ENCODE measurements around the gene MGAT3. TPM values are rescaled to one million over a fixed set of nuclear protein-coding genes. Genes with fewer than 3 reads are reported as not detected.
A peak's percentile ranks its signal among the peaks of the same experiment; 100 is the strongest.

Gene MGAT3
- total RNA-seq, 1 donor, result not detected

DNA sequence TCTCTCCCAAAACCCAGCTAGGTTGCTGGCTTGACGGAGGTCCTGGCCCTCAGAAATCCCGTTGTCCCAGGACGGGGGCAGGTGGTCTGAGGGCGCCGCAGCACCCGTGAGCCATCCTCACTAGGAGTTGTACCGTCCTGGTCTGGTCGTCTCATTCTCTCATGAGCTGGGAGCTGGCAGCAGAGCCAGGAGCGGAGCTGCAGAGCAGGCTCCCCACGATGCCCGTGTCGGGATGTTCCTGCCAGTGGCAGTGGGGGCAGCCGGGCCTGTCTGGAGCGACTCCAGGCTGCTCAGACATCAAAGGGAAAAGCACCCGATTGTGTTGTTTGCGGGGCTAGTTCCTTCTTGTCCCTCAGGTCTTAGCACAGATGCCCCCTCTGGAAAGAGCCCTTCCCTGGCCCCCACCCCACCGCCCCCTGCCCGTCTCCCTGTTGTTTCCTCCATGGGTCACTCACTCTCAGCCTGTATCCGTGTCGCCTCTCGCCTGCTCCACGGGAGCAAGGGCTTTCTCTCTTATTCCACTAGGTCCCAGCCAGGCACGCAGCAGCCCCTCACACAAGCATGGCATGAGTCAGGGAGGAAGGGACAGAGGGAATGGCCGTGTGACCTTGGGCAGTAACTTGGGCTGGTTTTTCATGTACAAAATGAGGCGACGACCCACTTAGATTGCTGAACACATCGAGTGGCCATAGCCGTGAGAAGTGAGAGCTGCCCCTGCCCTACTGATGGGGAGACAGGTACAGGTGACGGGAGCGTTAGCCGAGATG, 23.2 kb upstream of the MGAT3 start:
- Histone ChIP-seq H3K36me3 (ENCODE audit: insufficient read depth, low read length) (peaks cover 17% of the 10 kb centered on the region), H3K4me1 (ENCODE audit: insufficient read depth, low read length) (peaks cover 19% of the 10 kb centered on the region), H3K4me3 (ENCODE audit: insufficient read depth, low read length) (no peak overlapping the region), H4K20me1 (ENCODE audit: insufficient read depth, low read length) (no peaks in the 10 kb centered on the region), H3K27ac (ENCODE audit: low read depth, low read length) (no peak overlapping the region), H3K4me2 (ENCODE audit: insufficient read depth, low read length) (no peak overlapping the region), H2AFZ (ENCODE audit: low read length) (no peak overlapping the region), H3K9me3 (ENCODE audit: low read depth, low read length) (no peaks in the 10 kb centered on the region), H3K79me2 (ENCODE audit: insufficient read depth, low read length) (no peaks in the 10 kb centered on the region), H3K27me3 (ENCODE audit: insufficient read depth, low read length) (no peaks in the 10 kb centered on the region)
- TF ChIP-seq, protein P1, sequence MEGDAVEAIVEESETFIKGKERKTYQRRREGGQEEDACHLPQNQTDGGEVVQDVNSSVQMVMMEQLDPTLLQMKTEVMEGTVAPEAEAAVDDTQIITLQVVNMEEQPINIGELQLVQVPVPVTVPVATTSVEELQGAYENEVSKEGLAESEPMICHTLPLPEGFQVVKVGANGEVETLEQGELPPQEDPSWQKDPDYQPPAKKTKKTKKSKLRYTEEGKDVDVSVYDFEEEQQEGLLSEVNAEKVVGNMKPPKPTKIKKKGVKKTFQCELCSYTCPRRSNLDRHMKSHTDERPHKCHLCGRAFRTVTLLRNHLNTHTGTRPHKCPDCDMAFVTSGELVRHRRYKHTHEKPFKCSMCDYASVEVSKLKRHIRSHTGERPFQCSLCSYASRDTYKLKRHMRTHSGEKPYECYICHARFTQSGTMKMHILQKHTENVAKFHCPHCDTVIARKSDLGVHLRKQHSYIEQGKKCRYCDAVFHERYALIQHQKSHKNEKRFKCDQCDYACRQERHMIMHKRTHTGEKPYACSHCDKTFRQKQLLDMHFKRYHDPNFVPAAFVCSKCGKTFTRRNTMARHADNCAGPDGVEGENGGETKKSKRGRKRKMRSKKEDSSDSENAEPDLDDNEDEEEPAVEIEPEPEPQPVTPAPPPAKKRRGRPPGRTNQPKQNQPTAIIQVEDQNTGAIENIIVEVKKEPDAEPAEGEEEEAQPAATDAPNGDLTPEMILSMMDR (IDR thresholded peaks at IDR 0.05; ENCODE audit: extremely low read depth, low read depth, low read length), result no peak
- peak; percentile 44 for DNase-seq (ENCODE audit: insufficient read length, low spot score, missing footprints)

DNA sequence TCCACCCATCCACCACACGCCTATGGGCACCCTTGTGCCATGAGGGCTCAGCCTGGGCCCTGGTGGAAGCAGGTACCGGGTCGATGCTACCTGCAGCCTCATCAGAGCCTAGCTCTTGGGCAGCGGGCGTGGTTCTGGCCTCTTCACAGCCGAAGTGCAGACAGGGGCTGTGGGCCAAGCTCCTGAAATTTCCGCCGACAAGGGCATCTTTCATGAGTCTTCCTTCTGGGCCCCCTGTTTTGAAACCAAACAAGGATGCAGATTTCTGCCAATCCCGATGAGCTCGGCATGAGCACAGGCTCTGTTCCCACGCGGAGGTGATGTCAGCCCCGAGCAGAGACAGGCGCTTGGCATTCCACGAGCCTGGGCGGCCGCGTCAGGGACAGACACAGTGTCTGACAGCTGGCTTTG, 22.6 kb upstream of the MGAT3 start:
- H3K27me3 ChIP-seq (ENCODE audit: insufficient read depth, low read length), result no peaks in the 10 kb centered on the region
- DNase-seq (ENCODE audit: insufficient read length, low spot score, missing footprints), result no peak
- no peaks in the 10 kb centered on the region for H3K79me2 ChIP-seq (ENCODE audit: insufficient read depth, low read length)
- no peaks in the 10 kb centered on the region for H4K20me1 ChIP-seq (ENCODE audit: insufficient read depth, low read length)
- H3K4me1 ChIP-seq (ENCODE audit: insufficient read depth, low read length), result peaks cover 19% of the 10 kb centered on the region
- no peak overlapping the region for H3K4me2 ChIP-seq (ENCODE audit: insufficient read depth, low read length)
- H3K4me3 ChIP-seq (ENCODE audit: insufficient read depth, low read length), result no peak overlapping the region
- TF ChIP-seq, protein P1 (IDR thresholded peaks at IDR 0.05; ENCODE audit: extremely low read depth, low read depth, low read length), result no peak
- H3K36me3 ChIP-seq (ENCODE audit: insufficient read depth, low read length), result peaks cover 17% of the 10 kb centered on the region
- no peak overlapping the region for H2AFZ ChIP-seq (ENCODE audit: low read length)
- no peak overlapping the region for H3K27ac ChIP-seq (ENCODE audit: low read depth, low read length)
- no peaks in the 10 kb centered on the region for H3K9me3 ChIP-seq (ENCODE audit: low read depth, low read length)

DNA sequence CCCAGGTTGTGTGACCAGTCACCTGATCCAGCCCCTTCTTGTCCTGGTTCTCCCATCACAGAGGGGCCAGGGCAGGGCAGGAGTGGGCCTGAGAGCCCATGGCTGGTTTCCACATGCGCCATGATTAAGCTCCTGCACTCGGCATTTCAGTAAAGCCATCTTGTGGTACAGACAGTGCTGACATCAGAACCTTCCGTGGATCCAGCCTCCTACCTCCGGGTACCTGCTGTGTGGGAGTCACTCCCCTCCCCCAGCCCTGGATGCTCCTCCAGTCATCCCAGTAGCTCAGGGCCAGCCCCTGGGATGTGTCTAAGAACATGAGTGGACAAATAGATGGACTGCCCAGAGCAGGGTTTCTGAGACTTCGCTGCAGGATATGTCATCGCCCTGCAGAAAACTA, 22.1 kb upstream of the MGAT3 start:
- TF ChIP-seq, protein P1 (IDR thresholded peaks at IDR 0.05; ENCODE audit: extremely low read depth, low read depth, low read length), result no peak
- Histone ChIP-seq H4K20me1 (ENCODE audit: insufficient read depth, low read length) (no peaks in the 10 kb centered on the region), H3K4me1 (ENCODE audit: insufficient read depth, low read length) (peaks cover 19% of the 10 kb centered on the region), H3K9me3 (ENCODE audit: low read depth, low read length) (no peaks in the 10 kb centered on the region), H3K27me3 (ENCODE audit: insufficient read depth, low read length) (no peaks in the 10 kb centered on the region), H3K27ac (ENCODE audit: low read depth, low read length) (no peak overlapping the region), H3K36me3 (ENCODE audit: insufficient read depth, low read length) (peaks cover 17% of the 10 kb centered on the region), H3K4me2 (ENCODE audit: insufficient read depth, low read length) (no peak overlapping the region), H3K4me3 (ENCODE audit: insufficient read depth, low read length) (no peak overlapping the region), H3K79me2 (ENCODE audit: insufficient read depth, low read length) (no peaks in the 10 kb centered on the region), H2AFZ (ENCODE audit: low read length) (no peak overlapping the region)
- peak; percentile 38 for DNase-seq (ENCODE audit: insufficient read length, low spot score, missing footprints)

DNA sequence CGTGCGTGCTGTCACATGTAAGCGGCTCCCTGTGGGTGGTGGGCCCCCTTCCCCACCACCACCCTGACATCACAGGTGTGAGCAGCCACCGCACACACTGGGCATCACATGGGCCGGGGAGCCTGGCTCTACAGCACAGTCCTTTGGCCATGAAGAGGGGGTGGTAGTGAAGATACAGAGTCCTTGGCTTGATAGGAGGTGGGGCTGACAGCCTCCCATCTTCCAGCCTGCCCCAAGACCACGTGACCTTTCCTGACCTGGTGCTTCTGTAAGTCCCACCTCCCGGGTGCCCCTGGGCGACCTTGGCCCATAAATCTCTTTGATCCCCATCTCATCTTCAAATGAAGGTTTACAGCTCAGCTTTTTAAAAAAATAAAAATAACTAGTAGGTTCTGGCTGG, 21.2 kb upstream of the MGAT3 start:
- no peak for DNase-seq (ENCODE audit: insufficient read length, low spot score, missing footprints)
- Histone ChIP-seq H3K4me2 (ENCODE audit: insufficient read depth, low read length) (no peak overlapping the region), H4K20me1 (ENCODE audit: insufficient read depth, low read length) (no peaks in the 10 kb centered on the region), H3K27ac (ENCODE audit: low read depth, low read length) (no peak overlapping the region), H3K4me3 (ENCODE audit: insufficient read depth, low read length) (no peak overlapping the region), H3K9me3 (ENCODE audit: low read depth, low read length) (no peaks in the 10 kb centered on the region), H2AFZ (ENCODE audit: low read length) (no peak overlapping the region), H3K27me3 (ENCODE audit: insufficient read depth, low read length) (no peaks in the 10 kb centered on the region), H3K79me2 (ENCODE audit: insufficient read depth, low read length) (no peaks in the 10 kb centered on the region), H3K4me1 (ENCODE audit: insufficient read depth, low read length) (peaks cover 19% of the 10 kb centered on the region), H3K36me3 (ENCODE audit: insufficient read depth, low read length) (peaks cover 12% of the 10 kb centered on the region)
- TF ChIP-seq, protein P1 (IDR thresholded peaks at IDR 0.05; ENCODE audit: extremely low read depth, low read depth, low read length), result no peak

Data from osteoblast (primary cell).